ENCODE results near the gene KAT6B.

DNA sequence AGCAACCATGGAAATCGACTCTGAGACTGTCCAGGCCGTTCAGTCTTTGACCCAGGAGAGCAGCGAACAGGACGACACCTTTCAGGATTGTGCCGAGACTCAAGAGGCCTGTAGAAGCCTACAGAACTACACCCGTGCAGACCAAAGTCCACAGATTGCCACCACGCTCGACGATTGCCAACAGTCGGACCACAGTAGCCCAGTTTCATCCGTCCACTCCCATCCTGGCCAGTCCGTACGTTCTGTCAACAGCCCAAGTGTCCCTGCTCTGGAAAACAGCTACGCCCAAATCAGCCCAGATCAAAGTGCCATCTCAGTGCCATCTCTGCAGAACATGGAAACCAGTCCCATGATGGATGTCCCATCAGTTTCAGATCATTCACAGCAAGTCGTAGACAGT is 203.0 kb downstream of the KAT6B start:
- TF ChIP-seq, protein P1, sequence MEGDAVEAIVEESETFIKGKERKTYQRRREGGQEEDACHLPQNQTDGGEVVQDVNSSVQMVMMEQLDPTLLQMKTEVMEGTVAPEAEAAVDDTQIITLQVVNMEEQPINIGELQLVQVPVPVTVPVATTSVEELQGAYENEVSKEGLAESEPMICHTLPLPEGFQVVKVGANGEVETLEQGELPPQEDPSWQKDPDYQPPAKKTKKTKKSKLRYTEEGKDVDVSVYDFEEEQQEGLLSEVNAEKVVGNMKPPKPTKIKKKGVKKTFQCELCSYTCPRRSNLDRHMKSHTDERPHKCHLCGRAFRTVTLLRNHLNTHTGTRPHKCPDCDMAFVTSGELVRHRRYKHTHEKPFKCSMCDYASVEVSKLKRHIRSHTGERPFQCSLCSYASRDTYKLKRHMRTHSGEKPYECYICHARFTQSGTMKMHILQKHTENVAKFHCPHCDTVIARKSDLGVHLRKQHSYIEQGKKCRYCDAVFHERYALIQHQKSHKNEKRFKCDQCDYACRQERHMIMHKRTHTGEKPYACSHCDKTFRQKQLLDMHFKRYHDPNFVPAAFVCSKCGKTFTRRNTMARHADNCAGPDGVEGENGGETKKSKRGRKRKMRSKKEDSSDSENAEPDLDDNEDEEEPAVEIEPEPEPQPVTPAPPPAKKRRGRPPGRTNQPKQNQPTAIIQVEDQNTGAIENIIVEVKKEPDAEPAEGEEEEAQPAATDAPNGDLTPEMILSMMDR (IDR thresholded peaks at IDR 0.05): no peak
- no peak for TF ChIP-seq ZFX (IDR thresholded peaks at IDR 0.05; ENCODE audit: borderline replicate concordance)

Measured in 22Rv1 (cell line).